Psoas muscle (tissue), 8 donors: ENCODE results near the gene MAN1A1. TPM values are rescaled to one million over a fixed set of nuclear protein-coding genes. Genes with fewer than 3 reads are reported as not detected.

Source experiments
- ATAC-seq, 4 donors: fragments of 200-7000 bp; cut with Tn5 transposase; one replicate each; pipeline ENCODE4 v1.9.1; 2020; ENCODE audit warnings: moderate library complexity in 3 of 4, mild to moderate bottlenecking in 2 of 4
- DNase-seq, 2 donors: peaks; one replicate each; pipeline ENCODE4 v3.0.0-alpha.2; 2020
- H3K27ac ChIP-seq: fragments of 200-600 bp; one replicate; pipeline ENCODE4 v1.8.0; 2022
- H3K27me3 ChIP-seq, 3 donors: fragments of 200-600 bp in 1 of 3; one replicate each; pipeline versions ENCODE4 v1.6.1 to v1.8.0; 2013 to 2022; ENCODE audit warnings: low read length in 2 of 3, mild to moderate bottlenecking in 2 of 3, moderate library complexity in 1 of 3; ENCODE audit not compliant: insufficient read depth in 3 of 3
- H3K36me3 ChIP-seq, 2 donors: fragments of 200-600 bp in 1 of 2; one replicate each; pipeline versions ENCODE4 v1.6.1 to v1.8.0; 2013 to 2022; ENCODE audit warnings: low read depth in 1 of 2, mild to moderate bottlenecking in 1 of 2, moderate library complexity in 1 of 2; ENCODE audit not compliant: insufficient read depth in 1 of 2
- H3K4me1 ChIP-seq: fragments of 200-600 bp; one replicate; pipeline ENCODE4 v1.8.0; 2022
- H3K4me3 ChIP-seq: fragments of 200-600 bp; one replicate; pipeline ENCODE4 v1.8.0; 2022; ENCODE audit warnings: mild to moderate bottlenecking
- H3K9me3 ChIP-seq: fragments of 200-600 bp; one replicate; pipeline ENCODE4 v1.8.0; 2022
- WGBS, 3 donors: extraction: QIAGEN DNeasy Blood & Tissue Kit; methylation state at CpG; one replicate each; pipeline versions ENCODE4 v1.1.6 to v1.1.7; 2013; 5-methylcytosine and 5-hydroxymethylcytosine counted together
- intact Hi-C, 2 donors: fragments of 100-400 bp; cut with DNase I; formaldehyde crosslinking; loops; one replicate each; pipeline versions ENCODE4 v1.11.0 to v1.14.2; 2022
- polyA plus RNA-seq, 3 donors: library from polyadenylated mRNA; stranded (reverse); fragments of 200-250 nt; gene quantifications; one replicate each; pipeline ENCODE4 v1.2.3, GENCODE V29; 2013
- total RNA-seq, 4 donors: library from RNA; stranded (reverse); fragmentation: NEBNext Ultra II Directional in 2 of 4; extraction: Animal tissue kit (Norgen Biotek cat#: 25700) in 2 of 4; gene quantifications; one replicate each; pipeline versions ENCODE4 v1.2.1 to v1.2.4, GENCODE V29; 2021 to 2023
- TF ChIP-seq, protein P1 (sequence below): fragments of 200-600 bp; IDR thresholded peaks from one replicate; pipeline ENCODE4 v1.8.0; 2022; ENCODE audit warnings: antibody characterized with exemption
- donor health status: healthy with polysubstance abuse.
- donor health status: DM: no; HTN: no; CAD: no; lungs with moderate emphysema.
- donor health status: Bipolar disorder and iron deficiency.
- donor health status: healthy.
- donor health status: DM: yes; HTN: yes; CAD: no.
- donor health status: DM: no; HTN: no; CAD: no.
- donor health status: DM: no; HTN: no; CAD: no.
- donor health status: DM: yes; HTN: yes; CAD: no.

Gene MAN1A1
- total and polyA plus RNA-seq, 7 donors = 3.7 to 14.6 (median 6.2) TPM

GRCh38 chr6:119161438-119161837, 188.1 kb downstream of the MAN1A1 start:
- peak; percentile 48 to 85 (median 64) for ATAC-seq

GRCh38 chr6:119160911-119161310, 188.7 kb downstream of the MAN1A1 start:
- TF ChIP-seq, protein P1, sequence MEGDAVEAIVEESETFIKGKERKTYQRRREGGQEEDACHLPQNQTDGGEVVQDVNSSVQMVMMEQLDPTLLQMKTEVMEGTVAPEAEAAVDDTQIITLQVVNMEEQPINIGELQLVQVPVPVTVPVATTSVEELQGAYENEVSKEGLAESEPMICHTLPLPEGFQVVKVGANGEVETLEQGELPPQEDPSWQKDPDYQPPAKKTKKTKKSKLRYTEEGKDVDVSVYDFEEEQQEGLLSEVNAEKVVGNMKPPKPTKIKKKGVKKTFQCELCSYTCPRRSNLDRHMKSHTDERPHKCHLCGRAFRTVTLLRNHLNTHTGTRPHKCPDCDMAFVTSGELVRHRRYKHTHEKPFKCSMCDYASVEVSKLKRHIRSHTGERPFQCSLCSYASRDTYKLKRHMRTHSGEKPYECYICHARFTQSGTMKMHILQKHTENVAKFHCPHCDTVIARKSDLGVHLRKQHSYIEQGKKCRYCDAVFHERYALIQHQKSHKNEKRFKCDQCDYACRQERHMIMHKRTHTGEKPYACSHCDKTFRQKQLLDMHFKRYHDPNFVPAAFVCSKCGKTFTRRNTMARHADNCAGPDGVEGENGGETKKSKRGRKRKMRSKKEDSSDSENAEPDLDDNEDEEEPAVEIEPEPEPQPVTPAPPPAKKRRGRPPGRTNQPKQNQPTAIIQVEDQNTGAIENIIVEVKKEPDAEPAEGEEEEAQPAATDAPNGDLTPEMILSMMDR = no peak
- Histone ChIP-seq H3K4me1 (no peaks in the 10 kb centered on the region), H3K4me3 (no peak overlapping the region), H3K27ac (no peak overlapping the region), H3K9me3 (no peaks in the 10 kb centered on the region), H3K27me3 (no peaks in the 10 kb centered on the region), H3K36me3 (no peaks in the 10 kb centered on the region)
- ATAC-seq (peak in 2 of 4 donors; percentile 14 to 25), DNase-seq (no peak)
- 26 to 41% (median 31%) methylated on average over 2 of the region's 2 CpGs for WGBS, 3 donors
- intact Hi-C loops = no loop called here

More at GRCh38 chr6:119161438-119161837, 188.1 kb downstream of the MAN1A1 start:
- 24 to 31% (median 26%) methylated on average over 4 of the region's 4 CpGs for WGBS, 3 donors
- DNase-seq = no peak
- no peak overlapping the region for H3K27ac ChIP-seq
- no peaks in the 10 kb centered on the region for H3K9me3 ChIP-seq
- peaks cover 0 to 4% (median 0%) of the 10 kb centered on the region in 3 donors for H3K27me3 ChIP-seq
- intact Hi-C loops = no loop called here
- no peak overlapping the region for H3K4me3 ChIP-seq
- no peaks in the 10 kb centered on the region for H3K36me3 ChIP-seq
- H3K4me1 ChIP-seq = no peaks in the 10 kb centered on the region
- TF ChIP-seq, protein P1 = no peak

DNA sequence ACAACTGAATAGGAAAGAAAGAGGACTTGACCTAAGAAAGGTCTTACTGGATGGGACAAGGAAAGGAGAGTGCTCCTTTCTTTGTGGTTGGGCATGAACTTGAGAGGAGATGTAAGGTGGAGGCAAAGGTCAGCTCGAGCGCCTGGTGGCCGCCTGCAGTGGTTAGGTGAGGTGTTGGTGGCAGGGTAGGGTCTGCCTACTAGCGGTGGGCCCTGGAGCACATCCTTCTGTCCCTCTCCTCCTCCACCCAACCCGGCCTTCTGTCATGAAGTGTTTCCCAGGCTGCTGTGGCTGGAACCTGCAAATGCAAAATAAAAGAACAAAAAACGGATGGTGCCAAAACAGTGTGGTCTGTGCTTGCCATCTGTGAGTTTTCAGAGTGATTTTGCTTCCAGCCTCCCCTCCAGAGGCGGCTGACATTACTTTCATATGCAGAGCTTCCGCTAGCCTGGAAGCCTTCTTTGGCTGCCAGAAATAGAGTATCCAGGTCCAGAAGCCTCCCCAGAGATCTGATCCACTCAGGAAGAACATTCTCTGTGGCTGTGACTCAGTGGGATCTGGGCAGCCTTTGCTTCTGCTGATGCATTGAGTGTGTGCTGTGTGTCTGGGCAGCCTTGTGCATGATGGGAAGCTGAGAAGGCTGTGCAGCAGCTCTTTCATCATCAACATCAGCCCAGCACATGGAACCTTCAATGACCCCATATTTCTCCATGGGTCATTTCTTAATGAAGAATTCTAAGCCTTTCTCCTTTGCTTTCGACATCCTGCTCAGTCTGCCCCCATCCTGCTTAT, 191.3 kb downstream of the MAN1A1 start:
- H3K27me3 ChIP-seq = peaks cover 0 to 1% (median 0%) of the 10 kb centered on the region in 3 donors
- H3K4me3 ChIP-seq = no peak overlapping the region
- TF ChIP-seq, protein P1 = no peak
- intact Hi-C loops = no loop called here
- no peaks in the 10 kb centered on the region for H3K9me3 ChIP-seq
- WGBS, 3 donors = 65 to 77% (median 72%) methylated on average over 9 of the region's 9 CpGs
- no peaks in the 10 kb centered on the region for H3K36me3 ChIP-seq
- DNase-seq = peak; percentile 75 to 81
- ATAC-seq = peak; percentile 49 to 88 (median 76)
- no peak overlapping the region for H3K27ac ChIP-seq
- H3K4me1 ChIP-seq = no peaks in the 10 kb centered on the region

DNA sequence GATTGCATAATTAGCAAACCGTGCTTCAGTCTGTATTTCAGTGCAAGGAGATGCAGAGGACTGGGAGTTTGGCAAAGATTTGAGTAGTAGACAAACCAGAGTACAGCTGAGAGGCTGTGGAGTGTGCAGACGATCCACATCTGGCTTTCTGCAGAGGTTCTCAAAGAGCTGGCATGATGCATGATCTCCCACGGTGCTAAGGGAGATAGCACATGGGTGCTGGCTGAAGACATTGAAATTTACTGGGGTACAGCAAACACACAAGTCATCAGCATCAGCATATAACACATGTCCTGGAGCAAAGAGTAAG, 192.1 kb downstream of the MAN1A1 start:
- H3K27me3 ChIP-seq = peaks cover 0 to 1% (median 0%) of the 10 kb centered on the region in 3 donors
- H3K4me3 ChIP-seq = no peak overlapping the region
- no peak overlapping the region for H3K27ac ChIP-seq
- ATAC-seq (no peak), DNase-seq (no peak)
- TF ChIP-seq, protein P1 = no peak
- intact Hi-C loops = no loop called here
- H3K36me3 ChIP-seq = no peaks in the 10 kb centered on the region
- no peaks in the 10 kb centered on the region for H3K9me3 ChIP-seq
- no peaks in the 10 kb centered on the region for H3K4me1 ChIP-seq
- WGBS, 3 donors = 28 to 53% (median 30%) methylated on average over 3 of the region's 3 CpGs
